Skeletal muscle satellite cell (primary cell): Measurements from ENCODE around the gene MTG1. TPM values are rescaled to one million over a fixed set of nuclear protein-coding genes. Genes with fewer than 3 reads are reported as not detected.

Source experiments
- H3K27me3 ChIP-seq: 2 replicates; pipeline ENCODE4 v1.7.0; 2013; ENCODE audit warnings: low read length; ENCODE audit not compliant: control insufficient read depth, insufficient read depth
- H3K36me3 ChIP-seq: 2 replicates; pipeline ENCODE4 v1.7.0; 2013; ENCODE audit warnings: mild to moderate bottlenecking, control low read depth, low read length; ENCODE audit not compliant: insufficient read depth
- H3K4me1 ChIP-seq: 2 replicates; pipeline ENCODE4 v1.7.0; 2013; ENCODE audit warnings: low read length; ENCODE audit not compliant: control insufficient read depth, insufficient read depth
- H3K4me2 ChIP-seq: 2 replicates; pipeline ENCODE4 v1.7.0; 2013; ENCODE audit warnings: mild to moderate bottlenecking, low read length
- H3K4me3 ChIP-seq: 2 replicates; pipeline ENCODE4 v1.7.0; 2013; ENCODE audit warnings: low read length
- H3K9ac ChIP-seq: 2 replicates; pipeline ENCODE4 v1.7.0; 2013; ENCODE audit warnings: mild to moderate bottlenecking, low read depth, low read length, moderate library complexity
- H3K9me3 ChIP-seq: replicated peaks from 2 replicates; pipeline ENCODE4 v1.7.0; 2013; ENCODE audit warnings: mild to moderate bottlenecking, control low read depth, low read length
- total RNA-seq: library from RNA; depleted of rRNA; stranded (reverse); fragments of >200 nt; gene quantifications from 2 replicates; pipeline ENCODE4 v1.2.3, GENCODE V29; 2012; rRNA removed

Gene MTG1, protein sequence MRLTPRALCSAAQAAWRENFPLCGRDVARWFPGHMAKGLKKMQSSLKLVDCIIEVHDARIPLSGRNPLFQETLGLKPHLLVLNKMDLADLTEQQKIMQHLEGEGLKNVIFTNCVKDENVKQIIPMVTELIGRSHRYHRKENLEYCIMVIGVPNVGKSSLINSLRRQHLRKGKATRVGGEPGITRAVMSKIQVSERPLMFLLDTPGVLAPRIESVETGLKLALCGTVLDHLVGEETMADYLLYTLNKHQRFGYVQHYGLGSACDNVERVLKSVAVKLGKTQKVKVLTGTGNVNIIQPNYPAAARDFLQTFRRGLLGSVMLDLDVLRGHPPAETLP
- 32.4 and 37.4 TPM in 2 replicates for total RNA-seq

DNA sequence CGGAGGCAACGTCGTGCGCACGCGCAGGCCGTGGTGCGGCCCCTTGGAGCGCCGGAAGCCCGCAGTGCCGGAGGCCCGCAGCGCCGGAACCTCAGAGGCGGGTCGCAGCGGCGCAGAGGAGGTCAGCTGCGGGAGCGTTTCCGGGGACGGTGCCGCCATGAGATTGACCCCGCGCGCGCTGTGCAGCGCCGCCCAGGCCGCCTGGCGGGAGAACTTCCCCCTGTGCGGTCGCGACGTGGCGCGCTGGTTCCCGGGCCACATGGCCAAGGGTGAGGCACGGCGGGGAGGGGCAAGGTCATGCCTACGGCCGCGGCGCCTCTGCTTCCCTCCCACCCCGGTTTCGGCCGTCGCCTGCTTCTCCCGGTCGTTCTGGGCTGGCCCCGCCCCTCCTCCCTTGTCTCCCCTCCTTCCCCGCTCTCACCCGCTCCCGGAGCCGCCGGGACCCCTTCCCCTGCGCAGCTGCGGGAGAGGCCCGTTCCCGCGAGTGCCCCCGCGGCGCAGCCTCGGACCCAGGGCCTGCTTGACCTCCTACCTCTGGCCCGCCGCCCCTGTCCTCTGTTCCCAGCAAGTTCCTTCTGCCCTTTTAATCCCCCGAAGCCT is at the start of gene MTG1:
MTG1 (plus strand) TSS at position 94 of the 600 bp plus-strand sequence; CDS start at position 158, 64 bp downstream.
- Histone ChIP-seq H3K4me1 (peaks cover 10% of the 10 kb centered on the region), H3K4me3 (peak within 1 kb of the TSS; percentile 99), H3K4me2 (peak within 1 kb of the TSS; percentile 80), H3K9me3 (no peaks in the 10 kb centered on the region), H3K27me3 (no peaks in the 10 kb centered on the region), H3K36me3 (peaks cover 22% of the 10 kb centered on the region), H3K9ac (peak within 1 kb of the TSS; percentile 97)

GRCh38 chr10:133344236-133344635 is 49.7 kb upstream of the MTG1 start:
- no peak overlapping the region for H3K9ac ChIP-seq
- no peak overlapping the region for H3K4me3 ChIP-seq
- H3K36me3 ChIP-seq = no peaks in the 10 kb centered on the region
- peaks cover 31% of the 10 kb centered on the region for H3K27me3 ChIP-seq
- no peaks in the 10 kb centered on the region for H3K4me1 ChIP-seq
- no peak overlapping the region for H3K4me2 ChIP-seq
- H3K9me3 ChIP-seq = no peaks in the 10 kb centered on the region

GRCh38 chr10:133346413-133346812 is 47.5 kb upstream of the MTG1 start:
- Histone ChIP-seq H3K9me3 (no peaks in the 10 kb centered on the region), H3K4me2 (no peak overlapping the region), H3K9ac (no peak overlapping the region), H3K4me3 (no peak overlapping the region), H3K36me3 (no peaks in the 10 kb centered on the region), H3K4me1 (no peaks in the 10 kb centered on the region), H3K27me3 (peaks cover 31% of the 10 kb centered on the region)

DNA sequence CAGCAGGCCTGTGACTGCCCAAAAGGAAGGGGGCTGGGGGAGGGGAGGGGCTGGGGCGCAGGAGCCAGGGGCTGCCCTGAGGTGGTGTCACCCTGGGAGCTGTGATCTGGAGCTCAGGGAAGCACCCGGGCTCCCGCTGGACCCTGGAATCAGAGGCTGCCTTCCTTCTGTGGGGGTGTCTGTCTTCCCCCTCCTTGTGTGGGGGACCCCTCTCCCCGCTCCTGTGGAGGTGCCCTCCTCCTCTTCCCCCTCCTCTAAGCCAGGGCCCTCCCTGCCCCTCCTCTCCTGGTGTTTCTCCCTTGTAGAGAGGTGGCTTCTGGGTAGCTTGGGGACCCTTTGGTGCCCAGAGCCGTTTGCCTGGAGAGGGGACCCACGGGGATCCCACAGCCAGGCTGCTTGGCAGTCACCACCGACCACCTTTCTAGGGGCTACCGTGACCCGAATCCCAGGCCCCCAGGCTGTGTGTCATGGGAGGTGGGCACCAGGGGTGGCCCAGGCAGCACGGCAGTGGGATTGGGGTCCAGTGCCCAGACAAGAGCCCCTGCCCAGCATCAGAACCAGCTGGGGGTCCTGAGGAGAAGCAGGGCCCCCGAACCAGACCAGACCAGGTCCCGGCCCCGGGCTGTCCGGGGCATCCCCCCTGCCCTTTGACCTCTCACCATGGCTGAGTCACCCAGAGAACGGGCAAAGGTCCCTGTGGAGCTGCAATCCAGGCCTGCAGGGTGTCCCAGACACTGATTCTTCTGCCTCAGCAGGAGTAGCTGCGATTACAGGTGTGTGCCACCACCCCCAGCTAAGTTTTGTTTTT is 46.0 kb upstream of the MTG1 start:
- Histone ChIP-seq H3K27me3 (peaks cover 26% of the 10 kb centered on the region), H3K4me1 (no peaks in the 10 kb centered on the region)

GRCh38 chr10:133349160-133349568 is 44.8 kb upstream of the MTG1 start:
- no peak overlapping the region for H3K9ac ChIP-seq
- H3K36me3 ChIP-seq = no peaks in the 10 kb centered on the region
- H3K4me3 ChIP-seq = no peak overlapping the region
- H3K27me3 ChIP-seq = peaks cover 18% of the 10 kb centered on the region
- no peaks in the 10 kb centered on the region for H3K9me3 ChIP-seq
- H3K4me1 ChIP-seq = no peaks in the 10 kb centered on the region
- H3K4me2 ChIP-seq = no peak overlapping the region

More for the DNA sequence above, 46.0 kb upstream of the MTG1 start:
- Histone ChIP-seq H3K4me3 (no peak overlapping the region), H3K9me3 (no peaks in the 10 kb centered on the region), H3K9ac (no peak overlapping the region), H3K4me2 (no peak overlapping the region), H3K36me3 (no peaks in the 10 kb centered on the region)

- no peaks in the 10 kb centered on the region for H3K4me1 ChIP-seq
- H3K36me3 ChIP-seq = no peaks in the 10 kb centered on the region
- H3K9me3 ChIP-seq = no peaks in the 10 kb centered on the region
- no peak overlapping the region for H3K4me3 ChIP-seq
- no peak overlapping the region for H3K4me2 ChIP-seq
- H3K27me3 ChIP-seq = peaks cover 14% of the 10 kb centered on the region
- H3K9ac ChIP-seq = no peak overlapping the region
Measured at GRCh38 chr10:133349577-133350011, 44.4 kb upstream of the MTG1 start.

GRCh38 chr10:133350283-133350949 is 43.5 kb upstream of the MTG1 start:
- no peaks in the 10 kb centered on the region for H3K9me3 ChIP-seq
- H3K9ac ChIP-seq = no peak overlapping the region
- H3K4me3 ChIP-seq = no peak overlapping the region
- no peaks in the 10 kb centered on the region for H3K36me3 ChIP-seq
- peaks cover 6% of the 10 kb centered on the region for H3K27me3 ChIP-seq
- H3K4me2 ChIP-seq = no peak overlapping the region
- H3K4me1 ChIP-seq = no peaks in the 10 kb centered on the region

DNA sequence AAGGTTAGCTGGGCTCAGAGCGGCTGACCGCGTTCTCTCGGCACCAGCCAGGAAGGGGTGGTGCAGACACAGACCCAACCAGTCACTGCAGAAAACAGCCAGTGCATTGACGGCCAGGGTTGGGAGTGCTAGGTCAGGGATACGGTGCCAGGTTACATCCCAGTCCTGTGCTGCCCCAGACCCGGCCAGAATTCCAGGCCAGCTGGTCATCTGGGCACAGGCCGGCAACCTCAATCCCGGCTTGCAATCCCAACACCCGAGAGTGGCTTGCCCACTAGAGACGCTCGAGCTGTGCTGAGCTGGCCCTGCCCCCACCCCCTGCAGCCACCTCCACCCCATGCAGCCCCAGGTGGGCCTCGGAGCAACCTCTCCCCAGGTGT is 43.0 kb upstream of the MTG1 start:
- no peaks in the 10 kb centered on the region for H3K4me1 ChIP-seq
- no peaks in the 10 kb centered on the region for H3K36me3 ChIP-seq
- H3K4me3 ChIP-seq = no peak overlapping the region
- H3K9me3 ChIP-seq = no peaks in the 10 kb centered on the region
- no peak overlapping the region for H3K9ac ChIP-seq
- H3K4me2 ChIP-seq = no peak overlapping the region
- H3K27me3 ChIP-seq = peaks cover 3% of the 10 kb centered on the region

DNA sequence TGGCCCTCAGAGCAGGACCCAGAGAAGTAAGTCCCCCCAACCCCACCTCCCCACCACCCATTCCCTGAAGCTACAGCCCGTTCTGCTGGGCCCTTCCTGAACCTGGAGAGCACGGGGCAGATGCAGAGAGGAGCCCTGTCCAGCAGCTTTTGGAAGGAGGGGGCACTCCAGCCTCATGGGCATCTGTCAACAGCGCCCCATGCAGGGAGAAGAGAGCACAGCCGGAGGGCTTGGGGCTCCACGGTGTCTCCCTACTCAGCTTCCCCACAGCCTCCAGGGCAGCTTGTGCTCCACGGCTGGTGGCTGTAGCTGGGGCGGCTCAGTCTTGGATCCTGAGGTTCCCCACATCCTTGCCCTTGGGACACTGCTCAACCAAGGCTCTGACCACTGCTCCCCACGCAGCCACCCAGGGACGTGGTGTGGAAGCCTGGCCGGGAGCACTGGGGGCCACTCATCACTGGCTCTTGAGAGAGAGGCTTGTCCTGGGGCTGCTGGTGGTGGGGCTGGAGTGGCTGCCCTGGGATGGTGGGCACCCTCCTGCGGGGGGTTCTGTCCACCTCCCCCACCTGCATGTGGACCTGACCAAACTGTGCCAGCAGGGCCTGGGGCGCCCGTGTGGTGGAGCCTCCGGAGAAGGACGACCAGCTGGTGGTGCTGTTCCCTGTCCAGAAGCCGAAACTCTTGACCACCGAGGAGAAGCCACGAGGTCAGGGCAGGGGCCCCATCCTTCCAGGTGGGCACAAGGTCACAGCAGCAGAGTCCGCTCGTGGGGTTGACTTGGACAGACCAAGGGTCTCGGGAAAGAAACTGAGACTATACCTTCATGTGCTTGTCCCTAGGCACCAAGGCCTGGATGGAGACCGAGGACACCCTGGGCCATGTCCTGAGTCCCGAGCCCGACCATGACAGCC is 42.3 kb upstream of the MTG1 start:
- no peak overlapping the region for H3K4me3 ChIP-seq
- no peak overlapping the region for H3K9ac ChIP-seq
- no peaks in the 10 kb centered on the region for H3K36me3 ChIP-seq
- H3K4me2 ChIP-seq = no peak overlapping the region
- no peaks in the 10 kb centered on the region for H3K9me3 ChIP-seq
- peaks cover 6% of the 10 kb centered on the region for H3K4me1 ChIP-seq
- peaks cover 3% of the 10 kb centered on the region for H3K27me3 ChIP-seq

DNA sequence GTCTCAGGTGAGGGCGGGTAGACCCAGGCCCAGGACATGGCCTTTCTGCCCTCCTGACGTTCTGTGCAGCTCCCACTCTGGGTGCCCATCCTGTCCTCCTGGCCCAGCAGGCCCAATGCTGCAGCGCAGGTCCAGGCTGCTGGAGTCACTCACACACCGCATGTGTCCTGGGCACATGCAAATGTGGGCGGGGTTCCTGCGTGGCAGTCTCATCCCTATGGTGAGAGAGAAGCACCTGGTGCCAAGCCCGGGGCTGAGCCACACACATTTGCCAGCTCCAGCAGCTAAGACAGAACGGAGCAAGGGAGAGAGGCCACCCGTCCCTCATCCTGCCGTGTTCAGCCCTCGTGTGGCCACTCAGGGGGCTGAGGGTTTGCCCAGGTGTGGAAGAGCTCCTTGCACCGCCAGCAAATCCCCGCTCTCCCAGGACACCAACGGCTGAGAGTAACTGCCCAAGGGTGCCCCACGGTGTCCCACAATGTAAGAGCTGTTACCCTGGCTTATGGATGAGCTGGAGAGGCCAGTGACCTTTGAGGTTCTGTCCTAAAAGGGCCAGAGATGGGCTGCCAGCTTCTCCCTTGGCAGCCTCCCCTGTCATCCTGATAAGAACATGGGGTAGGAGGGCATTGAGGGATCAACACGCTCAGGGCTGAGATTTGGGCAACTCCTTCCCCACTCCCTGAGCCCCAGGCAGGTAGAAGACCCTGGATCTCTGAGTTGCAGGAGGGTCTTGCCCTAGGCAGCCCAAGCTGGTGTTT is 40.6 kb upstream of the MTG1 start:
- Histone ChIP-seq H3K27me3 (peaks cover 3% of the 10 kb centered on the region), H3K4me1 (peaks cover 17% of the 10 kb centered on the region), H3K36me3 (no peaks in the 10 kb centered on the region), H3K9me3 (no peaks in the 10 kb centered on the region), H3K4me3 (no peak overlapping the region), H3K9ac (no peak overlapping the region), H3K4me2 (no peak overlapping the region)
